GM21526 (cell line): ENCODE results near the gene TOMM7.
"Not testable (repeated sequence)": the region's sequence is repeated elsewhere in the genome, so short reads cannot be mapped to it uniquely, and the experiment has no call there.

ENCODE experiments used
- ATAC-seq: cut with Tn5 transposase; IDR thresholded peaks from one replicate; pipeline ENCODE4 v1.9.1; 2021; ENCODE audit warnings: moderate library complexity; ENCODE audit not compliant: unreplicated experiment, low FRiP score

Gene TOMM7

GRCh38 chr7:22854158-22855048 lies 31.8 kb upstream of the TOMM7 start:
- ATAC-seq = peak; percentile 77

DNA sequence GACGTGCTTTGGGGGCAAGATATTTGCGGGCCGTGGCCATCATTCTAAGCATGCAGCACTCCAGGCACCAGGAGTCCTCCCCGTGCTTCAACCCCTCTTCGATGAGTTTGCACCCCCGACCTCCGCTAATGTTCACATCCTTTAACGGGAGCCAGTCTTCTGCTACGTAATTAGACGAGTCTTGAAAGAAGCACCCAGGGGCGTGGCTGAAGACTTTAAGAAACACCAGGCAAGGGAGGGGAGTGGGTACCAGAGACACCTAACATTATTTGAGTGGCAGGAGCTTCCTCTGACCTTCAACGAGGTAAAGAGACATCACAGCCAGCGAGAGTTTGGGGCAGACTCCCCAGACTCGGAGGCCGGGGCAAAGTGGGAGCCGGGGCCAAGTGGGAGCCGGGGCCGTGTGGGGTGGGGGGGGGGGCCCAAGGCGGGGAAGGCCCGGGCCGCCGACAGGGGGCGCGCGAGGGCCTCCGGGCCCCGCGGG lies 31.1 kb upstream of the TOMM7 start:
- ATAC-seq = peak; percentile 14

DNA sequence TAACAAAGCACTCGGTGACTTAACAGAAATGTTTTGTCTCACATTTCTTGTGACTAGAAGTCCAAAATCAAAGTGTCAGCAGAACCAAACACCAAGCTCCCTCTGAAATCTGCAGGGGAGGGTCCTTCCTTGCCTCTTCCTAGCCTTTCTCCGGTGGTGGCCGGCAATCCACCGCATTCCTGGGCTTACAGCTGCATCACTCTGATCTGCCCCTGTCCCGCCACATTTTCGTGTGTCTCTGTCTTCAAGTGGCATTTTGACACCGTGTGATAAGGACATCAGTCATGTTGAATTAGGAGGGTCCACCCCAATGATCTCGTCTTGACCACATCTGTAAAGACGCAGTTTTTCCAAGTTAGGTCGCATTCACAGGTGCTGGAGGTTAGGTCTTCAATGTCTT lies 30.5 kb upstream of the TOMM7 start:
- ATAC-seq = no peak

GRCh38 chr7:22851145-22851544 lies 28.5 kb upstream of the TOMM7 start:
- no peak for ATAC-seq

GRCh38 chr7:22850394-22850793 lies 27.7 kb upstream of the TOMM7 start:
- not testable (repeated sequence) for ATAC-seq

DNA sequence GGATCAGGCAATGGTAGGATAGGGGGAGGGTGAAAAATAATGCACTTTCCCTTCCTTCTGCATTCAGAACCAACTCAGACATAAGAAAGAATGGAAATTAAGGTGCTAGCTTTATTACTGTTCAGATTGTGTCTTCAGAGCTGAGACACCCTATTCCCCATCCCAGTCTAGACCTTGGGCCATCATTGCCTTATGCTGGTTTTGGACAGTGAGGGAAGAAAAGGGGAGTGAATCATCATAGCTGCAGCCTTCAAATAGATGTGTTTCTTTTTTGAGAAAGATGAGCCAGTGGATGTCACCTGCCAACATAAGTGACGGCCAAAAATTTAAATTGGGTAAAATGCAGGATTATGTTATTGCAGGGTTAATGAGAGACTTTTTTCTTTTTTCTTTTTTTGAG lies 27.0 kb upstream of the TOMM7 start:
- no peak for ATAC-seq

- ATAC-seq = no peak
Measured at GRCh38 chr7:22849172-22849571, 26.5 kb upstream of the TOMM7 start.

DNA sequence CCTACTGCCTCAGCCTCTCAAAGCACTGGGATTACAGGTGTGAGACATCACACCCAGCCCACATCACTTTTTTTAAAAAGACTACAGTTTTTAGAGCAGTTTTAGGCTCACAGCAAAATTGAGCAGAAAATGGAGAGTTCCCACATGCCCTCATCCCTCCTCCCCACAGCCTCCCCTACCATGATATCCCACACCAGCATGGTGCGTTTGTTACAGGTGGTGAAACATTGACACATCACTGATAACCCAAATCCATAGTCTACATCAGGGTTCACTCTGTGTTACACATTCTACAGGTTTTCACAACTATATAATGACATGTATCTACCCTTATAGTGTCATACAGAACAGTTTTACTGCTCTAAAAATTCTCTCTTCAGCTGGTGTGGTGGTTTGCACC lies 24.3 kb upstream of the TOMM7 start:
- ATAC-seq = no peak

DNA sequence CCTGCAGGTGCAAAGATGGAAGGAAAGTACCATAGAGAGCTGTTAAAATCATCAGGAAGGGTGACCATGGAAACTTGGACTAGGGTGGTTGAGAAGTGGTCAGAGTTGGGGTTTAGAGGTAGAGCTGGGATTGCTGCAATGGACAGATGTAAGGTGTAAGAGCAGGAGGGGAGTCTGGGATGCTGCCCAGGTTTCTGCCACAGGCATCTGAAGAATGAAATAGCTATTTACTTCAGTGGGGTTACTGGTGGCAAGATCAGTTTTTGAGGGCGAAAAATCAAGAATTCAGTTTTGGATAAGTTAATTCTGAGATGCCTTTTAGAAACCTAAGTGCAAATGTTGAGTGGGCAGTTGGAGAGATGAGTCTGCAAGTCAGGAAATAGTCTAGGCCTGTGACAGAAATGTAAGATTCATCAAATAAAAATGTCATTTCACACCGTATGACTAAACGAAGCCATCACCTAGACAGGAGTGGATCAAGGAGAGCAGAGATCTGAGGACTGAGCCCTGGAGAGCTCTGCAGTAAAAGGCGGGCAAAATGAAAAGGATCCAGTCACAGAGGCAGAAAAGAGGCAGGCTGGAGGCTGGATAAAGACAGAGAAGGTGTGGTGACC lies 22.7 kb upstream of the TOMM7 start:
- no peak for ATAC-seq

DNA sequence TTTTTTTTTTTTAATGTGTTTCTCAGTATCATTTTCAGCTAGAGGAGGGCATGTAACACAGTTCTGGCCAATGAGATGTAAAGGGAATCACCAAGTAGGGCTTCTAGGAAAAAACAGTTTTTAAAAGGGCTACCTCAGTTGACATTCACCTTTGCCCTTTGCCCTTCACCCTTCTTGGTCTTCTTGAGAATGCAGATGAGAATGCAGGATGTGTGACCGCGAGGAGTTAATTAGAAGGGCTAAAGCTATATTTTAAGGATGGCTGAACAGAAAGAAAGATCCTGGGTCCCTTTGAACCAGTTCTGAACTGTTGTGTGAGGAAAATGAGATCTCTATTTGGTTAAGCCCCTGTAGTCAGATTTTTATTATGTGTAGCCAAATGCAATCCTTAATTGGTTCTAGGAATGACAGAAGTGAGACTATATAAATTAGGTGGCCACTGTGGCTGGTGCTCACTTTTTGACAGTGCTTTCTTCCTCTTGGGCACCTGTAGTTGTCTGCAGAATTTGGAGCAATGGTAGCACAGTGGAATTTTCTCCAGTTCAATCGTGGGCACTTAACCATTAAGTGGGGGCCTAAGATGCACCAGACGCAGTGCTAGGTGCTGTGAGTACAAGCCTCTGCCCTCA lies 21.1 kb upstream of the TOMM7 start:
- ATAC-seq = no peak

DNA sequence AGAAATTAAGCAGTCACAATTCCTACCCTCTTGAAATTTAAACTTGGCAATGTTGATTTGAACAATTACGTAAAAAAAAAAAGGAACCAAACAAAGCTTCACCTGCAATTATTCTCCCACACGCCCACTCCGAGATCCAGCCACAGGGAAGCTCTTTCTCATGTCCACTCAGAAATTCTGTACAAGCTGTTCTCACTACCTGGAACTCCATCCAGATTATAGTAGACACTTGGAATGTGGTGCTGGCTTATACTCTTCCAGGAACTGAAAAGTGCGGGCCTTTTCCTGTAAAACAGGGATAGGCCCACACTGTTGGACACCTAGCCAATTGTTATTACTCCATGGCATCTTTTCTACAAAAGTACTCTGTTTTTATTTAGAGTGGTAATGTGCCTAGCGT lies 20.3 kb upstream of the TOMM7 start:
- no peak for ATAC-seq

GRCh38 chr7:22842383-22842941 lies 19.8 kb upstream of the TOMM7 start:
- no peak for ATAC-seq

- ATAC-seq = no peak
Measured at GRCh38 chr7:22841954-22842353, 19.3 kb upstream of the TOMM7 start.

DNA sequence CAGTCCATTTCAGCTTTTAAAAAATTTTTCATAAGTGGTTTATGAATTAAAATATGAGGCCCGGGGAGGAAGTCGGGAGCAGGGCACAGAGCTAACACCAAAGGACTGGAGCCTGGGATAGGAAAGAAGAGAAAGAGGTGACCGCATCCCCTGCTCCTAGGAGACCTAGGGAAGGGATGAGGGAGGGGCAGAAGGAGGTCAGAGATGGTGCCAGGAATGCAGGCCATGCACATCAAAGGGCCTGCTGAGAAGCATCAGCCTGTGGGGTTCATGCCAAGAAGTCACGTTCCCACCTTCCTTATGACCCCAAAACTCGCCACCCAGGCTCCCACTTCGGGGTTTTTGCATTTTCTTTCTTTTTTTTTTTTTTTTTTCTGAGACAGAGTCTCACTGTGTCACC lies 14.7 kb upstream of the TOMM7 start:
- no peak for ATAC-seq

- not testable (repeated sequence) for ATAC-seq
Measured at GRCh38 chr7:22836506-22836905, 13.9 kb upstream of the TOMM7 start.

GRCh38 chr7:22833957-22834356 lies 11.3 kb upstream of the TOMM7 start:
- ATAC-seq = no peak

DNA sequence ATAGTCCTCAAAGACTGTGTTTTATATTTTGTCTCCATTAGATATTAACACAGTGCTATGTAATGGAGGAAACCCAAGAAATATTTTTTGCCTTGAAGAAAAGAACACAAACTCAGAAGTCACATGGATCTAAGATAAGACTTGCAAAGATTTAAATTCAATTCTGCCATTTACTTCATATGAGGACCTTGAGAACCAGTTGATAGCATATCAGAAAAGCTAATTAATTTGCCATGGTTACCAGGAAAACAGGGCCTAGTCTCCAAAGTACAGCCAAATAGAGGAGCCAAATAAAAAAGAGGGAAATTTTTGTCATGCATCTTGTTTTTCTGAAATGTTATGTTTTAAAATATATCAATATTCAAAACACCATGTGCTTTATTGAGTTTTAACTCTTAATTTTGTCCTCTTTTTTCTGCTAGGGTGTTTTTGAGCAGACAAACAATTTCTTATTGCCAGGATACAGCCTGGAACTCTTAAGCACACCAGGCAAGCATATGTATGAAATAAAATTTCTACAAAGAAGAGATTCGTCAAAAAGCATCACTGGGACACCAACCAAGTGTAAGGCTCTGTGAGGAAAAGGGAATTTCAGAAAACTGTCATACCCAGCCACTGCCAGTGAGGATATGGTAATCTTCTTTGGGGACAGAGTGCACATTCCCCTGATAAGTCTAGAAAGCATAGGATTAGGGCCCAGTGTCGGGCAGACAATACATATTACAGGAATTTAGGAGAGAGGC lies 10.6 kb upstream of the TOMM7 start:
- no peak for ATAC-seq

GRCh38 chr7:22832401-22832800 lies 9.8 kb upstream of the TOMM7 start:
- ATAC-seq = no peak

- no peak for ATAC-seq
Measured at GRCh38 chr7:22831602-22832305, 9.1 kb upstream of the TOMM7 start.

DNA sequence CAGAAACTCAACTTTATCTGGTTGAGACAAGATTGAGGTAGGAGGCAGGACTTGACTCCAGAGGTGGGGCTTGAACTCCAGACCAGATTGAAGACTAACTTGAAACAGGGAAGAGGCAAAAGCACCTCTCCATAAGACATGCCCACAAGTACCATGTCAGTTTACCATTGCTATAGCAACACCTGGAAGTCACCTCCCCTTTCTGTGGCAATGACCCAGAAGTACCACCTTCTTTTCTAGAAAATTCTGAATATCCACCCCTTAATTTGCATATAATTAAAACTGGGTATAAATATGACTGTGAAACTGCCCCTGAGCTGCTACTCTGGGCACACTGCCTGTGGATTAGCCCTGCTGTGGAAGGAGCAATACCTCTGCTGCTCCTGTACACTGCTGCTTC lies 4.9 kb upstream of the TOMM7 start:
- ATAC-seq = no peak
